OCI-LY1 (cell line): Measurements from ENCODE around the gene UTP25.

ENCODE experiments used
- CTCF ChIP-seq: fragments of 200-600 bp; sonication (generic), shearing (Covaris generic); IDR thresholded peaks from 2 replicates; pipeline ENCODE4 v1.5.1; 2017; ENCODE audit warnings: mild to moderate bottlenecking, antibody characterized with exemption, low read length, moderate library complexity, mixed read lengths
- EZH2 ChIP-seq: fragments of 200-600 bp; sonication (generic), shearing (Covaris generic); IDR thresholded peaks from 2 replicates; pipeline ENCODE4 v1.8.0; 2017; ENCODE audit warnings: borderline replicate concordance, mixed run types, mild to moderate bottlenecking, antibody characterized with exemption, low read length, moderate library complexity, mixed read lengths

- TF ChIP-seq CTCF (peak; percentile 75), EZH2 (no peak)
These were observed 32.6 kb downstream of the UTP25 start for GRCh38 chr1:209860293-209860881.
